HEK293 (cell line): ENCODE results near the gene MYO18B.

Experiments used
- CTCF ChIA-PET: fragments of 350-600 bp; formaldehyde crosslinking; extraction: SDS; loops from one replicate; lab custom pipeline; 2021; ENCODE audit warnings: antibody characterized with exemption; lab: Yijun Ruan, JAX
- POLR2A ChIA-PET: fragments of 300-600 bp; formaldehyde crosslinking; extraction: SDS; loops from one replicate; lab custom pipeline; 2020; ENCODE audit warnings: antibody characterized with exemption, inconsistent platforms; lab: Yijun Ruan, JAX
- H3K27ac ChIP-seq: fragments of 200-500 bp; sonication (Bioruptor generic); 2 replicates; pipeline ENCODE4 v1.5.1; 2014; ENCODE audit warnings: low read depth, low read length, control low read depth, inconsistent platforms; ENCODE audit errors: extremely low read depth
- H3K36me3 ChIP-seq, 2 experiments: fragments of 200-500 bp in 1 of 2; sonication (Bioruptor generic) in 1 of 2; 1 replicate in 1 of 2; 2 replicates in 1 of 2; pipeline ENCODE4 v1.5.1; 2014 to 2017; ENCODE audit warnings: inconsistent platforms in 2 of 2, low read length in 2 of 2; ENCODE audit not compliant: control insufficient read depth in 2 of 2, insufficient read depth in 1 of 2
- H3K4me1 ChIP-seq: fragments of 200-500 bp; sonication (Bioruptor generic); 2 replicates; pipeline ENCODE4 v1.5.1; 2014; ENCODE audit warnings: mild to moderate bottlenecking, low read length, inconsistent platforms; ENCODE audit not compliant: control insufficient read depth, insufficient read depth
- H3K4me3 ChIP-seq: 2 replicates; pipeline ENCODE4 v1.5.1; 2011; ENCODE audit warnings: low read depth, mild to moderate bottlenecking, control low read depth, low read length, moderate library complexity
- H3K9me3 ChIP-seq: fragments of 200-500 bp; sonication (Bioruptor generic); 2 replicates; pipeline ENCODE4 v1.5.1; 2014; ENCODE audit warnings: low read depth, low read length, inconsistent platforms; ENCODE audit not compliant: control insufficient read depth, insufficient read depth
- BCL6B ChIP-seq: fragments of 450-650 bp; formaldehyde crosslinking; IDR thresholded peaks from 2 replicates; pipeline ENCODE4 v1.5.1; 2017; ENCODE audit warnings: missing biosample characterization, missing genetic modification characterization
- ELK4 ChIP-seq: IDR thresholded peaks from 2 replicates; pipeline ENCODE4 v1.6.1; 2011; ENCODE audit warnings: mild to moderate bottlenecking, low read depth, low read length, borderline replicate concordance
- KLF8 ChIP-seq: fragments of 450-650 bp; formaldehyde crosslinking; IDR thresholded peaks from 2 replicates; pipeline ENCODE4 v1.5.1; 2016; ENCODE audit warnings: missing biosample characterization, missing genetic modification characterization
- PRDM4 ChIP-seq: fragments of 450-650 bp; formaldehyde crosslinking; IDR thresholded peaks from 2 replicates; pipeline ENCODE4 v1.5.1; 2017; ENCODE audit warnings: missing biosample characterization, missing genetic modification characterization
- TCF7L2 ChIP-seq: IDR thresholded peaks from 2 replicates; pipeline ENCODE4 v1.6.1; 2011; ENCODE audit warnings: low read depth, mild to moderate bottlenecking, inconsistent platforms, low read length, moderate library complexity, borderline replicate concordance
- ZBTB17 ChIP-seq: fragments of 450-650 bp; formaldehyde crosslinking; IDR thresholded peaks from 2 replicates; pipeline ENCODE4 v1.5.1; 2016; ENCODE audit warnings: missing biosample characterization, missing genetic modification characterization
- ZNF2 ChIP-seq: fragments of 450-650 bp; formaldehyde crosslinking; IDR thresholded peaks from 2 replicates; pipeline ENCODE4 v1.5.1; 2016; ENCODE audit warnings: missing biosample characterization, missing genetic modification characterization
- ZNF324 ChIP-seq: fragments of 450-650 bp; formaldehyde crosslinking; IDR thresholded peaks from 2 replicates; pipeline ENCODE4 v1.5.1; 2016; ENCODE audit warnings: missing biosample characterization, missing genetic modification characterization
- ZNF335 ChIP-seq: fragments of 450-650 bp; formaldehyde crosslinking; conservative IDR thresholded peaks from 2 replicates; pipeline ENCODE4 v1.5.1; 2016; ENCODE audit warnings: missing biosample characterization, missing genetic modification characterization
- ZNF514 ChIP-seq: fragments of 450-650 bp; formaldehyde crosslinking; IDR thresholded peaks from 2 replicates; pipeline ENCODE4 v1.5.1; 2016; ENCODE audit warnings: missing biosample characterization, missing genetic modification characterization
- ZNF837 ChIP-seq: fragments of 450-650 bp; formaldehyde crosslinking; IDR thresholded peaks from 2 replicates; pipeline ENCODE4 v1.5.1; 2016; ENCODE audit warnings: missing biosample characterization, missing genetic modification characterization
- TF ChIP-seq, protein P1 (sequence below): fragments of 450-650 bp; formaldehyde crosslinking; IDR thresholded peaks from 2 replicates; pipeline ENCODE4 v1.5.1; 2016; ENCODE audit warnings: missing biosample characterization, missing genetic modification characterization

Gene MYO18B

DNA sequence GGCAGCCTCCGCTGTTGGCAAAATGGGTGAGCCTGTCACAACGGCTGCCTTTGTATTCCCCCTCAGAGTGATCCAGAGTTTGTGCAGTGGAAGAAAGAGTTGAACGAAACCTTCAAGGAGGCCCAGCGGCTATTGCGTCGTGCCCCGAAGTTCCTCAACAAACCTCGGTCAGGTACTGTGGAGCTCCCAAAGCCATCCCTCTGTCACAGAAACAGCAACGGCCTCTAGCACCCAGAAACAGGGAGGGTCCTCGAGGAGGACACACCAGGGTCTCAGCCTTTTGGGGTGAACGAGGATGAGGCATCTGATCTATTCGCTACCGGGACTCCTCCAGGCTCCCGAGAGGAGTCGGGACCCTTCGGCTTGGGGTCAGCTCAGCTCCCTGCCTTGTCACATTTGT is 19.8 kb upstream of the MYO18B start (continued):
- TF ChIP-seq, protein P1, sequence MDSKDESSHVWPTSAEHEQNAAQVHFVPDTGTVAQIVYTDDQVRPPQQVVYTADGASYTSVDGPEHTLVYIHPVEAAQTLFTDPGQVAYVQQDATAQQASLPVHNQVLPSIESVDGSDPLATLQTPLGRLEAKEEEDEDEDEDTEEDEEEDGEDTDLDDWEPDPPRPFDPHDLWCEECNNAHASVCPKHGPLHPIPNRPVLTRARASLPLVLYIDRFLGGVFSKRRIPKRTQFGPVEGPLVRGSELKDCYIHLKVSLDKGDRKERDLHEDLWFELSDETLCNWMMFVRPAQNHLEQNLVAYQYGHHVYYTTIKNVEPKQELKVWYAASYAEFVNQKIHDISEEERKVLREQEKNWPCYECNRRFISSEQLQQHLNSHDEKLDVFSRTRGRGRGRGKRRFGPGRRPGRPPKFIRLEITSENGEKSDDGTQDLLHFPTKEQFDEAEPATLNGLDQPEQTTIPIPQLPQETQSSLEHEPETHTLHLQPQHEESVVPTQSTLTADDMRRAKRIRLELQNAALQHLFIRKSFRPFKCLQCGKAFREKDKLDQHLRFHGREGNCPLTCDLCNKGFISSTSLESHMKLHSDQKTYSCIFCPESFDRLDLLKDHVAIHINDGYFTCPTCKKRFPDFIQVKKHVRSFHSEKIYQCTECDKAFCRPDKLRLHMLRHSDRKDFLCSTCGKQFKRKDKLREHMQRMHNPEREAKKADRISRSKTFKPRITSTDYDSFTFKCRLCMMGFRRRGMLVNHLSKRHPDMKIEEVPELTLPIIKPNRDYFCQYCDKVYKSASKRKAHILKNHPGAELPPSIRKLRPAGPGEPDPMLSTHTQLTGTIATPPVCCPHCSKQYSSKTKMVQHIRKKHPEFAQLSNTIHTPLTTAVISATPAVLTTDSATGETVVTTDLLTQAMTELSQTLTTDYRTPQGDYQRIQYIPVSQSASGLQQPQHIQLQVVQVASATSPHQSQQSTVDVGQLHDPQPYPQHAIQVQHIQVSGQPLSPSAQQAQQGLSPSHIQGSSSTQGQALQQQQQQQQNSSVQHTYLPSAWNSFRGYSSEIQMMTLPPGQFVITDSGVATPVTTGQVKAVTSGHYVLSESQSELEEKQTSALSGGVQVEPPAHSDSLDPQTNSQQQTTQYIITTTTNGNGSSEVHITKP (tag by site-specific recombination), result no peak

DNA sequence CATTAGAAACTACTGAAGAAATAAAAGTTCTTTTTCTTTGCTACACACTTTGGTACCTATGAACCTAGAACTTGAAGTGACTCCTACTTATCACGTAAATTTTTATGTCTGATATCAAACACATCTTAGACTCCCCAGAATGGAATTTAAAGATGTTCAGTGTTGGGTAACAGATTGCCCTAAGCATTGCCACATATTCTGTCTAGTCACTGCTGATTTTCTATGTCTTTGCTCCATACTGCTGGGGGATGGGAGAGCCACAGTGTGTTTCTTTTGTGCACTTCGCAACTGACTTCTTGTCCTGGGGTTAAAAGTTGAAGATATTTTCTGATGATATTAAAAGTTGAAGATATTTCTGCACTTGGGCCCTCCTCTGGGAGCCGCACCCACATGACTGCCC is 19.4 kb upstream of the MYO18B start:
- POLR2A ChIA-PET, result no interaction called here
- Histone ChIP-seq H3K9me3 (no peaks in the 10 kb centered on the region), H3K27ac (no peak overlapping the region), H3K36me3 (no peaks in the 10 kb centered on the region), H3K4me1 (peaks cover 4% of the 10 kb centered on the region; the same call in 1 of the 2 replicates), H3K4me3 (no peak overlapping the region)
- TF ChIP-seq BCL6B (tag by site-specific recombination), result no peak
- TF ChIP-seq ELK4, result no peak
- TF ChIP-seq ZNF324 (tag by site-specific recombination), result no peak
- no peak for TF ChIP-seq ZNF514 (tag by site-specific recombination)
- no peak for TF ChIP-seq ZNF837 (tag by site-specific recombination)
- TF ChIP-seq ZBTB17, result no peak
- TF ChIP-seq ZNF335, result no peak
- no peak for TF ChIP-seq ZNF2 (tag by site-specific recombination)
- no peak for TF ChIP-seq KLF8 (tag by site-specific recombination)
- CTCF ChIA-PET, result no interaction called here

GRCh38 chr22:25726241-25726640 is 15.7 kb upstream of the MYO18B start:
- TF ChIP-seq TCF7L2 (peak; percentile 49; the same call in 1 of the 2 replicates), PRDM4 (tag by site-specific recombination) (no peak)
- POLR2A ChIA-PET, result interaction anchor here (0.8 kb wide), 1 partner anchor 14 kb away, joined by 4 read pairs; no protein-coding TSS in a partner anchor
- H3K36me3 ChIP-seq, result no peaks in the 10 kb centered on the region
- H3K9me3 ChIP-seq, result no peaks in the 10 kb centered on the region
- H3K4me3 ChIP-seq, result no peak overlapping the region
- H3K4me1 ChIP-seq, result peaks cover 4% of the 10 kb centered on the region; the same call in 1 of the 2 replicates
- no peak overlapping the region for H3K27ac ChIP-seq
- CTCF ChIA-PET, result interaction anchor here (0.6 to 2.3 kb wide), 5 partner anchors 8 to 139 kb away, joined by 3 to 7 read pairs (median 3); no protein-coding TSS in a partner anchor
